A549 (cell line): Measurements from ENCODE around the gene CTNNA3. TPM values are rescaled to one million over a fixed set of nuclear protein-coding genes. Genes with fewer than 3 reads are reported as not detected.

Experiments used
- ATAC-seq, 2 experiments: fragments of 200-7000 bp in 1 of 2; fragments of >200 bp in 1 of 2; cut with Nextera tagmentation in 1 of 2; cut with Tn5 transposase in 1 of 2; 3 replicates each; pipeline versions ENCODE4 v1.8.0 to v1.9.1; 2018 to 2020; ENCODE audit warnings: mild to moderate bottlenecking in 1 of 2, moderate library complexity in 1 of 2
- CTCF ChIA-PET: fragments of 300-600 bp; sonication (Branson Sonifier 250); formaldehyde crosslinking; extraction: SDS; loops from one replicate; lab custom pipeline; 2021; ENCODE audit warnings: antibody characterized with exemption, inconsistent platforms; lab: Yijun Ruan, JAX
- POLR2A ChIA-PET: fragments of 350-600 bp; formaldehyde crosslinking; extraction: SDS; loops from one replicate; lab custom pipeline; 2021; ENCODE audit warnings: antibody characterized with exemption, inconsistent platforms; lab: Yijun Ruan, JAX
- DNase-seq, 2 experiments: peaks; one replicate each; pipeline versions ENCODE4 v3.0.0 to v3.0.0-alpha.2; 2011 to 2016; ENCODE audit warnings: low read depth in 1 of 2, low spot score in 1 of 2
- FAIRE-seq: peaks from 2 replicates; lab custom pipeline; 2011; peaks lifted over from hg19 to GRCh38; lab: Jason Lieb, UNC
- H3K27ac ChIP-seq, 2 experiments: fragments of >200 bp; sonication (Bioruptor Twin); formaldehyde crosslinking; 3 replicates each; pipeline ENCODE4 v1.5.1; 2016 to 2017
- H3K4me1 ChIP-seq: fragments of >200 bp; sonication (Bioruptor Twin); formaldehyde crosslinking; 3 replicates; pipeline ENCODE4 v1.6.1; 2016
- H3K4me2 ChIP-seq: fragments of >200 bp; sonication (Bioruptor Twin); formaldehyde crosslinking; 3 replicates; pipeline ENCODE4 v1.6.1; 2016
- H3K4me3 ChIP-seq: fragments of >200 bp; sonication (Bioruptor Twin); formaldehyde crosslinking; 3 replicates; pipeline ENCODE4 v1.5.1; 2016
- H3K9me3 ChIP-seq: fragments of >200 bp; sonication (Bioruptor Twin); formaldehyde crosslinking; 3 replicates; pipeline ENCODE4 v1.6.1; 2016
- BCL3 ChIP-seq: fragments of >200 bp; sonication (Bioruptor Twin); formaldehyde crosslinking; IDR thresholded peaks from 3 replicates; pipeline ENCODE4 v1.6.1; 2016
- CHD4 ChIP-seq: fragments of 200-600 bp; sonication (generic); IDR thresholded peaks from 2 replicates; pipeline ENCODE4 v1.6.1; 2016; ENCODE audit warnings: antibody characterized with exemption, mild to moderate bottlenecking, borderline replicate concordance
- EHMT2 ChIP-seq: fragments of 200-600 bp; sonication (generic); IDR thresholded peaks from 2 replicates; pipeline ENCODE4 v1.6.1; 2016; ENCODE audit warnings: antibody characterized with exemption, low read depth, mild to moderate bottlenecking, moderate library complexity
- ESRRA ChIP-seq: fragments of 150-350 bp; IDR thresholded peaks from 2 replicates; pipeline ENCODE4 v1.6.1; 2014; ENCODE audit warnings: mild to moderate bottlenecking, low read length, borderline replicate concordance
- HOXB5 ChIP-seq: fragments of 250-450 bp; sonication (Bioruptor Pico); IDR thresholded peaks from 2 replicates; pipeline ENCODE4 v1.5.0; 2020; ENCODE audit warnings: mild to moderate bottlenecking, moderate library complexity
- MAFK ChIP-seq: fragments of 450-650 bp; IDR thresholded peaks from 2 replicates; pipeline ENCODE4 v1.6.1; 2014; ENCODE audit not compliant: partially characterized antibody
- MYC ChIP-seq: IDR thresholded peaks from 2 replicates; pipeline ENCODE4 v1.6.1; 2012; ENCODE audit warnings: mild to moderate bottlenecking, inconsistent platforms, low read length, improper control_type of control experiment, borderline replicate concordance
- PBX3 ChIP-seq: IDR thresholded peaks from 2 replicates; pipeline ENCODE4 v1.6.1; 2012
- POLR2A ChIP-seq: IDR thresholded peaks from 2 replicates; pipeline ENCODE4 v1.6.1; 2012; ENCODE audit warnings: mild to moderate bottlenecking, low read length
- RAD21 ChIP-seq, 2 experiments: fragments of >200 bp in 1 of 2; sonication (Bioruptor Twin) in 1 of 2; formaldehyde crosslinking in 1 of 2; IDR thresholded peaks in 1 of 2; conservative IDR thresholded peaks in 1 of 2; 2 replicates in 1 of 2; 3 replicates in 1 of 2; pipeline ENCODE4 v1.6.1; 2012 to 2018; ENCODE audit warnings: inconsistent platforms in 1 of 2
- RARB ChIP-seq: fragments of 250-450 bp; sonication (Bioruptor Pico); IDR thresholded peaks from 2 replicates; pipeline ENCODE4 v1.8.0; 2021; ENCODE audit warnings: mild to moderate bottlenecking, moderate library complexity
- REST ChIP-seq: fragments of 200-600 bp; sonication (generic); IDR thresholded peaks from 2 replicates; pipeline ENCODE4 v1.6.1; 2016; ENCODE audit warnings: antibody characterized with exemption, mild to moderate bottlenecking, moderate library complexity
- SMC3 ChIP-seq: fragments of >200 bp; sonication (Bioruptor Twin); formaldehyde crosslinking; IDR thresholded peaks from 3 replicates; pipeline ENCODE4 v1.6.1; 2018; ENCODE audit warnings: inconsistent platforms
- SREBF2 ChIP-seq: fragments of 450-650 bp; IDR thresholded peaks from 2 replicates; pipeline ENCODE4 v1.6.1; 2014; ENCODE audit warnings: mild to moderate bottlenecking, moderate library complexity
- ZC3H11A ChIP-seq: fragments of 450-650 bp; IDR thresholded peaks from 2 replicates; pipeline ENCODE4 v1.6.1; 2014; ENCODE audit warnings: antibody characterized with exemption, mild to moderate bottlenecking
- WGBS: methylation state at CpG from one replicate; pipeline ENCODE4 v1.1.6; 2017; ENCODE audit errors: missing lambda C conversion rate; 5-methylcytosine and 5-hydroxymethylcytosine counted together
- polyA plus RNA-seq, 4 experiments: library from polyadenylated mRNA; depleted of rRNA in 3 of 4; stranded (reverse); fragments of >200 nt; fragmentation: RNase III in 1 of 4; extraction: RNeasy Plus Mini Kit Qiagen cat#74134 plus additional on column Dnase treatment in 1 of 4; gene quantifications; 2 replicates in 3 of 4; 3 replicates in 1 of 4; pipeline ENCODE4 v1.2.3, GENCODE V29; 2011 to 2017
- TF ChIP-seq, protein P1 (sequence below): fragments of 150-350 bp; IDR thresholded peaks from 2 replicates; pipeline ENCODE4 v1.6.1; 2014; ENCODE audit warnings: low read depth, mild to moderate bottlenecking, low read length
- TF ChIP-seq, protein P2 (sequence below): fragments of 250-450 bp; sonication (Bioruptor Pico); IDR thresholded peaks from 2 replicates; pipeline ENCODE4 v1.5.0; 2020; ENCODE audit warnings: low read depth, mild to moderate bottlenecking, moderate library complexity
- TF ChIP-seq, protein P3 (sequence below): fragments of 250-450 bp; sonication (Bioruptor Pico); IDR thresholded peaks from 2 replicates; pipeline ENCODE4 v1.5.0; 2021; ENCODE audit warnings: mild to moderate bottlenecking, moderate library complexity, borderline replicate concordance

The CTNNA3 gene
- polyA plus RNA-seq, 2 of the 4 experiments (the other 2 are of a cell fraction): not detected

GRCh38 chr10:66326876-66327275 is 1369.1 kb downstream of the CTNNA3 start:
- no peak for TF ChIP-seq ESRRA
- no peak for TF ChIP-seq MAFK
- no peak for TF ChIP-seq RAD21 (conservative IDR thresholded peaks at IDR 0.05 in 1 of 2, IDR thresholded peaks at IDR 0.05 in 1 of 2)
- TF ChIP-seq POLR2A: no peak
- TF ChIP-seq PBX3: no peak
- FAIRE-seq (no peak), ATAC-seq (no peak), DNase-seq (no peak)
- H3K4me2 ChIP-seq: no peak overlapping the region
- no peak overlapping the region for H3K4me3 ChIP-seq
- no peaks in the 10 kb centered on the region for H3K4me1 ChIP-seq
- ChIA-PET POLR2A (no interaction called here), CTCF (no interaction called here)
- WGBS: 22% methylated on average over 1 of the region's 1 CpG
- H3K27ac ChIP-seq: no peak overlapping the region
- H3K9me3 ChIP-seq: no peaks in the 10 kb centered on the region

GRCh38 chr10:66322777-66323176 is 1373.2 kb downstream of the CTNNA3 start:
- H3K4me3 ChIP-seq: no peak overlapping the region
- CTCF ChIA-PET: no interaction called here
- ATAC-seq (no peak), FAIRE-seq (no peak), DNase-seq (no peak)
- no peak for TF ChIP-seq SMC3
- TF ChIP-seq RARB (CRISPR knock-in tag): no peak
- TF ChIP-seq PBX3: no peak
- no peak for TF ChIP-seq BCL3
- no peak for TF ChIP-seq SREBF2
- TF ChIP-seq HOXB5 (CRISPR knock-in tag): no peak
- H3K9me3 ChIP-seq: no peaks in the 10 kb centered on the region
- WGBS: 17% methylated on average over 2 of the region's 2 CpGs
- H3K4me2 ChIP-seq: no peak overlapping the region
- H3K4me1 ChIP-seq: no peaks in the 10 kb centered on the region
- no peak overlapping the region for H3K27ac ChIP-seq
- POLR2A ChIA-PET: no interaction called here

GRCh38 chr10:66321723-66322665 is 1374.0 kb downstream of the CTNNA3 start:
- H3K27ac ChIP-seq: no peak overlapping the region
- no peak overlapping the region for H3K4me3 ChIP-seq
- CTCF ChIA-PET: no interaction called here
- POLR2A ChIA-PET: no interaction called here
- no peak overlapping the region for H3K4me2 ChIP-seq
- H3K9me3 ChIP-seq: no peaks in the 10 kb centered on the region
- no peaks in the 10 kb centered on the region for H3K4me1 ChIP-seq
- DNase-seq (no peak), FAIRE-seq (no peak), ATAC-seq (no peak)
- no peak for TF ChIP-seq EHMT2
- TF ChIP-seq, protein P1, sequence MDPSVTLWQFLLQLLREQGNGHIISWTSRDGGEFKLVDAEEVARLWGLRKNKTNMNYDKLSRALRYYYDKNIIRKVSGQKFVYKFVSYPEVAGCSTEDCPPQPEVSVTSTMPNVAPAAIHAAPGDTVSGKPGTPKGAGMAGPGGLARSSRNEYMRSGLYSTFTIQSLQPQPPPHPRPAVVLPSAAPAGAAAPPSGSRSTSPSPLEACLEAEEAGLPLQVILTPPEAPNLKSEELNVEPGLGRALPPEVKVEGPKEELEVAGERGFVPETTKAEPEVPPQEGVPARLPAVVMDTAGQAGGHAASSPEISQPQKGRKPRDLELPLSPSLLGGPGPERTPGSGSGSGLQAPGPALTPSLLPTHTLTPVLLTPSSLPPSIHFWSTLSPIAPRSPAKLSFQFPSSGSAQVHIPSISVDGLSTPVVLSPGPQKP: no peak
- TF ChIP-seq RARB (CRISPR knock-in tag): no peak
- TF ChIP-seq RAD21 (conservative IDR thresholded peaks at IDR 0.05 in 1 of 2, IDR thresholded peaks at IDR 0.05 in 1 of 2): no peak
- TF ChIP-seq ZC3H11A: no peak
- TF ChIP-seq REST: no peak
- no peak for TF ChIP-seq POLR2A
- no peak for TF ChIP-seq CHD4
- TF ChIP-seq, protein P2, sequence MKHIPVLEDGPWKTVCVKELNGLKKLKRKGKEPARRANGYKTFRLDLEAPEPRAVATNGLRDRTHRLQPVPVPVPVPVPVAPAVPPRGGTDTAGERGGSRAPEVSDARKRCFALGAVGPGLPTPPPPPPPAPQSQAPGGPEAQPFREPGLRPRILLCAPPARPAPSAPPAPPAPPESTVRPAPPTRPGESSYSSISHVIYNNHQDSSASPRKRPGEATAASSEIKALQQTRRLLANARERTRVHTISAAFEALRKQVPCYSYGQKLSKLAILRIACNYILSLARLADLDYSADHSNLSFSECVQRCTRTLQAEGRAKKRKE (CRISPR knock-in tag): no peak
- no peak for TF ChIP-seq MYC
- TF ChIP-seq, protein P3, sequence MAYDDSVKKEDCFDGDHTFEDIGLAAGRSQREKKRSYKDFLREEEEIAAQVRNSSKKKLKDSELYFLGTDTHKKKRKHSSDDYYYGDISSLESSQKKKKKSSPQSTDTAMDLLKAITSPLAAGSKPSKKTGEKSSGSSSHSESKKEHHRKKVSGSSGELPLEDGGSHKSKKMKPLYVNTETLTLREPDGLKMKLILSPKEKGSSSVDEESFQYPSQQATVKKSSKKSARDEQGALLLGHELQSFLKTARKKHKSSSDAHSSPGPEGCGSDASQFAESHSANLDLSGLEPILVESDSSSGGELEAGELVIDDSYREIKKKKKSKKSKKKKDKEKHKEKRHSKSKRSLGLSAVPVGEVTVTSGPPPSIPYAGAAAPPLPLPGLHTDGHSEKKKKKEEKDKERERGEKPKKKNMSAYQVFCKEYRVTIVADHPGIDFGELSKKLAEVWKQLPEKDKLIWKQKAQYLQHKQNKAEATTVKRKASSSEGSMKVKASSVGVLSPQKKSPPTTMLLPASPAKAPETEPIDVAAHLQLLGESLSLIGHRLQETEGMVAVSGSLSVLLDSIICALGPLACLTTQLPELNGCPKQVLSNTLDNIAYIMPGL (CRISPR knock-in tag): no peak
- 21% methylated on average over 7 of the region's 7 CpGs for WGBS
